Astrocyte of the cerebellum (primary cell): ENCODE measurements around the gene DRD5.

Experiments
- DNase-seq: peaks from one replicate; pipeline ENCODE4 v3.0.0-alpha.2; 2011; ENCODE audit warnings: low read depth
- H3K4me3 ChIP-seq: 2 replicates; pipeline ENCODE4 v1.5.1; 2011; ENCODE audit warnings: mild to moderate bottlenecking, low read depth, low read length, moderate library complexity
- in situ Hi-C: cut with HindIII; loops from 2 replicates; pipeline ENCODE4 v1.10.0; 2017; ENCODE audit warnings: low sequenced_read_pairs
- TF ChIP-seq, protein P1 (sequence below): IDR thresholded peaks from 2 replicates; pipeline ENCODE4 v1.5.1; 2012; ENCODE audit warnings: low read length, low read depth, moderate library complexity, mild to moderate bottlenecking; ENCODE audit errors: missing control alignments

Gene DRD5

DNA sequence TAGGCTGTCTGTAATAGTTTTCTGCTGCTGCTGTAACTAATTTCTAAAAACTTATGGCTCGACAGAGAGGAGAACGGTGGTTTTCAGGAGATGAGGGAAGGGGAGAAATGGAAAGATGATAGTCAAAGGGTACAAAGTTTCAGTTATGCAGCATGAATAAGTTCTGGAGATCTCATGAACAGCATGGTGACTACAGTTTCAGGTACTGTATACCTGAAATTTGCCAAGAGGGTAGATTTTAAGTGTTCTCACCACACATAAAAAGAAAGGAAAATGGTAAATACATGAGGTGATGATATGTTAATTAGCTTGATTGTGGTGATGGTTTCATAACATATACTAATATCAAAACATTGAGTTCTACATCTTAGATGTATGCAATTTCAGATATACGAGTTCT is 34.9 kb downstream of the DRD5 start:
- no peak for DNase-seq
- TF ChIP-seq, protein P1, sequence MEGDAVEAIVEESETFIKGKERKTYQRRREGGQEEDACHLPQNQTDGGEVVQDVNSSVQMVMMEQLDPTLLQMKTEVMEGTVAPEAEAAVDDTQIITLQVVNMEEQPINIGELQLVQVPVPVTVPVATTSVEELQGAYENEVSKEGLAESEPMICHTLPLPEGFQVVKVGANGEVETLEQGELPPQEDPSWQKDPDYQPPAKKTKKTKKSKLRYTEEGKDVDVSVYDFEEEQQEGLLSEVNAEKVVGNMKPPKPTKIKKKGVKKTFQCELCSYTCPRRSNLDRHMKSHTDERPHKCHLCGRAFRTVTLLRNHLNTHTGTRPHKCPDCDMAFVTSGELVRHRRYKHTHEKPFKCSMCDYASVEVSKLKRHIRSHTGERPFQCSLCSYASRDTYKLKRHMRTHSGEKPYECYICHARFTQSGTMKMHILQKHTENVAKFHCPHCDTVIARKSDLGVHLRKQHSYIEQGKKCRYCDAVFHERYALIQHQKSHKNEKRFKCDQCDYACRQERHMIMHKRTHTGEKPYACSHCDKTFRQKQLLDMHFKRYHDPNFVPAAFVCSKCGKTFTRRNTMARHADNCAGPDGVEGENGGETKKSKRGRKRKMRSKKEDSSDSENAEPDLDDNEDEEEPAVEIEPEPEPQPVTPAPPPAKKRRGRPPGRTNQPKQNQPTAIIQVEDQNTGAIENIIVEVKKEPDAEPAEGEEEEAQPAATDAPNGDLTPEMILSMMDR, result no peak
- no peak overlapping the region for H3K4me3 ChIP-seq
- in situ Hi-C loops, result no loop called here

DNA sequence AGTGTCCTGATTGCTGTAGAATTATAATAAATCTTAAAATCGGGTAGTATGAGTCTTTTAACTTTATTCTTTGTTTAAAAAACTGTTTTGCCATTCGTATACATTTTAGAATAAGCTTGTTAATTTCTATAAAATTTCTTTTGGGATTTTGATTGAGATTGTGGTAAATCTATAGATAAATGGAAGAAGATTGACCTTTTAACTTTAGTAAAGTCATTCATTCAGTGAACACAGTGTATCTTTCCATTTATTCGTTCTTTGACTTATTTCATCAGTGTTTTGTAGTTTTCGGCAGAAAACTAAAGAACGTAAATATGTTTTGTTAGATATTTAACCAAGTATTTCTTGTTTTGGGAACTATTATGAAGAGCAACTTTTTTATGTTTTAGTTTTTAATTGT is 38.9 kb downstream of the DRD5 start:
- no peak for DNase-seq
- TF ChIP-seq, protein P1, result no peak
- in situ Hi-C loops, result no loop called here
- H3K4me3 ChIP-seq, result no peak overlapping the region

DNA sequence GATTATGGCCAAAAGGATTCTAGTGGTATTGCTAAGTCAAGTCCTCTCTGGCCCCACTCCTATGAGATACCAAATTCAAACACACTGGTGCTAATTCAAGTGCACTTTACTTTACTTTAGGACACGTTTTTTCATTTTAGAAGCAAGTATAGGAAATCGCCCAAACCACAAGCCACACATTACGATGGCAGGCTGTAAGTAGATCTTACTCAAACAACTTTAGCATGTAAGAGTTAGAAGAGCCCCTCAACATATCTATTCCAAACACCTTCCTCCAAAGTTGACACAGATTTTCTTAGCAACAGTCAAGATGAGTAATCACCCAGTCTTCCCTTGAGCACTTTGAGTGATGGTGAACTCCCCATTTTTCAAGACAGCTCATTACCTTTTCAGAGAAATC is 43.6 kb downstream of the DRD5 start:
- DNase-seq, result no peak
- in situ Hi-C loops, result no loop called here
- H3K4me3 ChIP-seq, result no peak overlapping the region
- TF ChIP-seq, protein P1, result no peak

DNA sequence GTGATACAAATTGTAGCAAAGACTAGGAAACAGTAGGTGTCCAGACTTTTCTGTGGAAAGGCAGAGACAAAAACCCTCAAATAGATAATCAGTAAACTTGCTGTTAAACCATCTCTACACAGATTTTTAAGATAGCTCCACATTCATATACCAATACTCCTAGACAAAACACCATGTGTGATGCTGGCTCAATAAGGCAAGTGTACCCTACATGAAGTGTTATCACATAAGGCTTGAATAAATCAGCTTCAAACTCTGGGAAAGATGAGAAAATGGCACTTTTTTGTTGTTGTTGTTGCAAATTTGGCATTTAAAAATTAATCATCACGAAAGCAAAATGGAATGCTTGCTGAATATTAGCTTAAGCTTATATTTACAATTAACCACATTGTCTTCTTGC is 45.1 kb downstream of the DRD5 start:
- TF ChIP-seq, protein P1, result no peak
- no peak for DNase-seq
- in situ Hi-C loops, result no loop called here
- no peak overlapping the region for H3K4me3 ChIP-seq

DNA sequence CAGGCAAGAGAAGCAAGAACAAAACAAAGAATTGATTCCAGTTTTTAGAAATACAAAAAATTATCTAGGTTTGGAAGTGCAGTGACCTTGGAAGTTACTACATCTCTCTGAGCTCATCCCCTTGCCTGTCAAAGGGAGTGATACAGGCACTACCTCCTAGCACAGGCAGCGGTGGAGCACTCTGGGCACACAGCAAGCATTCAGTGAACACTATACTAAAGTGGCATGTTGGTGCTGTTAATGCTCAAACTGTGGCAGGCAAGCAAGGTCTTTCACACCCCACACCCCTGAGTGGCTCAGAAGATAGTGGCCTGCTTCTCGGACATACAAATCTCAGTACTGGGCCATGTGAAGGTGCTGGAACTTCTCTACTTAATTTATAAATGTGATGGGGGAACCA is 51.2 kb downstream of the DRD5 start:
- TF ChIP-seq, protein P1, result no peak
- DNase-seq, result no peak
- in situ Hi-C loops, result no loop called here
- H3K4me3 ChIP-seq, result no peak overlapping the region

DNA sequence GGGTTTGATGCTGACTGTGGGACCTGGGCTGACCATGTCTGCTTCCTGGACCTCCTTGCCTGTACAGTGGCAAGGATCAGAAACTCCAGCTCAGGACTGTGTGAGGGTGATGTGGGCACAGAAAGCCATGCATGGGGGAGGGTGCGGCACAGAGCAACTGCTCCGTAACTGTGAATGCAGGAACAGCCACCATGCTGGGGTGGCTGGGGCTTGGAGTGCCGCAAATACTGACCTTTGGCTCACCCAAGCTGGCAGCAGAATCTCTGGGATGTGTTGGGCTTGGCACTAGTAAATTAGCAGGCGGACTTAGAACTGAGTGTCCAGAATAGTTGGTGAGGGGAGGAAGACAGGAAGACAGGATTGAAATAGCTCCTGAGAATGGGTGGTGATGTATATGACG is 52.0 kb downstream of the DRD5 start:
- DNase-seq, result no peak
- in situ Hi-C loops, result no loop called here
- no peak overlapping the region for H3K4me3 ChIP-seq
- TF ChIP-seq, protein P1, result no peak
